Measurements from ENCODE around the gene FGD6.

DNA sequence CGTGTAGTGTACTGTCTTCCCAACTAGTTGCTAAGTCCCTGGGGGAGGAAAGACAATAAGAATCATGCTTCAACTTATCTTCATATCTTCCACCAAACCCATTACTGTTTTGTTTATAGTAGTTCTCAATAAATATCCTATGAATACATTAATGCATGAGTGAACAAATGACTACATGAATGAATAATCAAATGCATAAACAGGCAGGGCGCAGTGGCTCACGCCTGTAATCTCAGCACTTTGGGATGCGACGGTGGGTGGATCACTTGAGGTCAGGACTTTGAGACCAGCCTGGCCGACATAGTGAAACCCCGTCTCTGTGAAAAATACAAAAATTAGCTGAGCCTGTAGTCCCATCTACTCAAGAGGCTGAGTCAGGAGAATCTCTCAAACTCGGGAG, 111.7 kb downstream of the FGD6 start:
- TF ChIP-seq EP300 (IDR thresholded peaks at IDR 0.05), result no peak
- TF ChIP-seq, protein P1, sequence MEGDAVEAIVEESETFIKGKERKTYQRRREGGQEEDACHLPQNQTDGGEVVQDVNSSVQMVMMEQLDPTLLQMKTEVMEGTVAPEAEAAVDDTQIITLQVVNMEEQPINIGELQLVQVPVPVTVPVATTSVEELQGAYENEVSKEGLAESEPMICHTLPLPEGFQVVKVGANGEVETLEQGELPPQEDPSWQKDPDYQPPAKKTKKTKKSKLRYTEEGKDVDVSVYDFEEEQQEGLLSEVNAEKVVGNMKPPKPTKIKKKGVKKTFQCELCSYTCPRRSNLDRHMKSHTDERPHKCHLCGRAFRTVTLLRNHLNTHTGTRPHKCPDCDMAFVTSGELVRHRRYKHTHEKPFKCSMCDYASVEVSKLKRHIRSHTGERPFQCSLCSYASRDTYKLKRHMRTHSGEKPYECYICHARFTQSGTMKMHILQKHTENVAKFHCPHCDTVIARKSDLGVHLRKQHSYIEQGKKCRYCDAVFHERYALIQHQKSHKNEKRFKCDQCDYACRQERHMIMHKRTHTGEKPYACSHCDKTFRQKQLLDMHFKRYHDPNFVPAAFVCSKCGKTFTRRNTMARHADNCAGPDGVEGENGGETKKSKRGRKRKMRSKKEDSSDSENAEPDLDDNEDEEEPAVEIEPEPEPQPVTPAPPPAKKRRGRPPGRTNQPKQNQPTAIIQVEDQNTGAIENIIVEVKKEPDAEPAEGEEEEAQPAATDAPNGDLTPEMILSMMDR (IDR thresholded peaks at IDR 0.05), result no peak

All from upper lobe of left lung (tissue), 4 donors.